HG03378 (cell line): ENCODE measurements around the gene IL36B.

Source experiments
- ATAC-seq: cut with Tn5 transposase; IDR thresholded peaks from one replicate; pipeline ENCODE4 v1.9.1; 2021; ENCODE audit warnings: mild to moderate bottlenecking, moderate library complexity; ENCODE audit not compliant: unreplicated experiment

Gene IL36B

DNA sequence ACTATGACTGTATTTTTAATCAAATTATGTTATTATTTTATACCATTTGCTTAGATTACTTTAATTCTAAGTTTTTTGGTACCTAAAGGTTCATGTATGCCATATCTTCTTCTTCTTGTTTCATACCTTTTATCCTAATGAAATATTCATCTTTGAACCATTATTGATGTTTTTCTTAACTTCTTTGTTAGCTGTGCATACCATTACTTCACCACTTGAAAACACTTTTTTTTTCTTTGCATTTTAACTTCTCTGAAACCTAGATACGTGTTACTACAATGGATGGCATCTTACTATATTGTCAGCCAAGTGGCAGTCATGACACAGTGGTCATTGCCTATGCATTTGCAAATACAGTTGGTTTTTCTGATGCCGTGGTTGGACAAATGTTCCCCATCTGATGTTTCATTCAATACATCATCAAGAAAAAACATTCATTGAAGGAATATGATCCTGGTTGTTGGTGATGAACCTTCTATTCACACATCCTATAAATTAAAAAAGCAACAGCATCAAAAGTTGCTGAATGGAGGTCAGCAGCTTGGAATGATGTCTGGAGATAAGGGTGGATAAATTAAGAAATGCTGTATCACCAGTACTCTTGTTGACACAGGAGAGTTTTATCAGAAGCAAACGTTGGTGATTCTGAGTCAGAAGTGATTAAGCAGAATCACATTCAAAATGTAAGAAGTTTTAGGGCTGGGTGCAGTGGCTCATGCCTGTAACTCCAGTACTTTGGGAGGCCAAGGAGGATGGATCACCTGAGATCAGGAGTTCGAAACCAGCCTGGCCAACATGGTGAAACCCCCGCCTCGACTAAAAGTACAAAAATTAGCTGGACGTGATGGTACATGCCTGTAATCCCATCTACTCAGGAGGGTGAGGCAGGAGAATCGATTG is 40.0 kb downstream of the IL36B start:
- ATAC-seq, result no peak

DNA sequence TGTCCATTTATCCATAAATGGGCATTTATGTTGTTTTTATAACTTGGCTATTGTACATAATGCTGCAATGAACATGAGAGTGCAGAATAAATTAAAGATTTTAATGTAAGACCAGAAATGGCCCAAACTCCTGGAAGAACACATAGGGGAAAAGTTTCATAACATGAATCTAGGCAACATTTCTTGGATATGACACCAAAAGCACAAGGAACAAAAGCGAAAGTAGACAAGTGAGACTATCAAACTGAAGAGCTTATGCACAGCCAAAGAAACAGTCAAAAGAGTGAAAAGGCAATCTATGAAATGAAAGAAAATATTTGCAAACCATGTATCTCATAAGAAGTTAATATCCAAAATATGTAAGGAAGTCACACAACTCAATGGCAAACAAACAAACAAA is 41.6 kb downstream of the IL36B start:
- no peak for ATAC-seq

GRCh38 chr2:113010088-113010487 is 42.6 kb downstream of the IL36B start:
- no peak for ATAC-seq

GRCh38 chr2:113009622-113010021 is 43.0 kb downstream of the IL36B start:
- ATAC-seq, result no peak

GRCh38 chr2:113007250-113007649 is 45.4 kb downstream of the IL36B start:
- no peak for ATAC-seq

DNA sequence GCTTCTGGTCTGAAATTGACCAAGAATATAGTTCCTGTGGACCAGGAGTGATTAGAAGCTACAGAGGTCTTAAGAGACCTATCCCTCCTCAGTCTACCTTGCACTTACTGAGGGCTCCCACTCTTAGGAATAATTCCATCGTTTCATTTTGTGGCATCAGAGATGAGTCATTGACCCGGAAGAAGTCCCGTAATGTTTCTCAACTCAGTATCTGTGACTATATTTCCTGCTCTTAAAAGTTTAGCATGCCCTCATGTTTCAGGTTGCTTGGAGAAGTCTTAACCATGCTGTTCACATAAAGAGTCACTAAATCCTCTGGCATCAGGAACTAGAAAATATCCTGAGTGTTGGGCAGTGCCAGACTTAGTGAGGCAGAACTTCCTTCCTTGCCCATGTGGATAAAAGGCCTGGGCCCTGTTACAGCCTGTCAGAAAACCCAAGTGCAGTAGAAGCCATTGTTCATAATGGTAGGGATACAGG is 47.6 kb downstream of the IL36B start, which contains the start of gene IL36A:
Gene IL36A, plus strand, starts transcription at position 430 of the 480 bp plus-strand sequence. CDS start 413 bp downstream, outside the sequence.
- ATAC-seq, result no peak

GRCh38 chr2:113002677-113003076 is 50.0 kb downstream of the IL36B start:
- no peak for ATAC-seq

GRCh38 chr2:113000436-113000835 is 52.2 kb downstream of the IL36B start:
- no peak for ATAC-seq

GRCh38 chr2:112997151-112997550 is 55.5 kb downstream of the IL36B start:
- no peak for ATAC-seq

DNA sequence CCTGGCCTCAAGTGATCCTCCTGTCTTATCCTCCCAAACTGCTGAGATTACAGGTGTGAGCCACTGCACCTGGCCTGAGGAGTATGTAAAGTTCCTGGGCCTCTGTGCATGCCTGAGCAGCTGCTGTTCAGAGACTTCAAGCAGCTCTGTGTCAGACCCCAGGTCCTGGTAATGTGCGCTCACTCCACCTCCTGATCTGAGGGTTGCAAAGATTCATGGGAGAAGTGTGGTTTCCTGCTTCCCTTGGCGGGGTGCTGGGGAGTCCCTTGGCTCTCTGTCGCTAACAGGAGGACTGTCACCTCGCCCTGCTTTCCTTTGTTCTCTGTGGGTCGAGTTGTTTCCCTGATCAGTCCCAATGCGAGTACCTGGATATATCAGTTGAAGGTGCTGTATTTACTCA is 56.0 kb downstream of the IL36B start:
- ATAC-seq, result no peak

GRCh38 chr2:112995346-112995920 is 57.2 kb downstream of the IL36B start:
- ATAC-seq, result no peak

- no peak for ATAC-seq
These were observed 58.0 kb downstream of the IL36B start for GRCh38 chr2:112994648-112995047.

DNA sequence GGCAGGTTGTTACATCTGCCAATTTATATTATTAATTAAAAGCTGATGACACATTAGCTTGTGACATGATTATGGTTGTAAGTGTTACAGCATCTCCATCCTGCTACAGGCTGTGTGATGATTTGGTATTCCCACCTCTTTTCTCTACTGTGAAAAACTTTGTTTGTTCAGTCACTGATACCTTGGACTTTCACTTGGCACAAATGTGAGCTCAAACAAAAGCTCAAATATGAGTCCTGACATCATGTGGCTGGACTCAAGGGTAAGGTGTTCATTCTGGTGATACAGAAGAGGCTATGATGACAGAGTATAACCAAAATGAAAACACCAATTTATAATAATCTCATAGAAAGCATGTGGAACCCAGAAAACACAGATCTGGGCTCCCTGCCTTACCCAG is 58.8 kb downstream of the IL36B start:
- ATAC-seq, result no peak

DNA sequence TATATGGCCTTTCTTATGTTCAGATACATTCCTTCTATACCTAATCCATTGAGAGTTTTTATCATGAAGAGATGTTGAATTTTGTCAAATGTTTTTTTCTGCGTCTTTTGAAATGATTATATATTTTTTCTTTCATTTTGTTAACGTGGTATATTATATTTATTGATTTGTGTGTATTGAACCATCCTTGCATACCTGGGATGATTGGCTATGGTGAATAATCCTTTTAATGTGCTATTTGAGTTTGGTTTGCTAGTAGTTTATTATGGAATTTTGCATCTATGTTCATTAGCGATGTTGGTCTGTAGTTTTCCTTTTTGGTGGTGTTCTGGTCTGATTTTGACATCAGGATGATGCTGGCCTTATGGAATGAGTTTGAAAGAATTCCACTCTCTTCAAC is 63.1 kb downstream of the IL36B start:
- ATAC-seq, result no peak

- ATAC-seq, result no peak
These were observed 67.6 kb downstream of the IL36B start for GRCh38 chr2:112985090-112985489.

- no peak for ATAC-seq
These were observed 72.1 kb downstream of the IL36B start for GRCh38 chr2:112980537-112980936.

DNA sequence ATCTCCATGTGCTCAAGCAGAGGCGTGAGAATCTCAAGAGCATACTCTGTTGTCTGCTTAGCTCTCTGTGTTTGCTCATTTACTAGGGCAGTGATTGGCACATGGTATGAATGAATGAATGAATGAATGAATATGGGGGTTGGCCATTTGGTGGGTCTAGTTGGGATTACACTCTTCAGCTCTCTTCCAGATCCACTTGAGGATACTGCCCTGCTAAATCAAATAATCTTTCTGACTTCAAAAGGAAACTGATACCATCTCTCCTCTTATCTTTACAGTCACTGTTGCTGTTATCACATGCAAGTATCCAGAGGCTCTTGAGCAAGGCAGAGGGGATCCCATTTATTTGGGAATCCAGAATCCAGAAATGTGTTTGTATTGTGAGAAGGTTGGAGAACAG is 72.9 kb downstream of the IL36B start:
- ATAC-seq, result no peak

- ATAC-seq, result no peak
These were observed 75.1 kb downstream of the IL36B start, which contains the start of gene IL36G for GRCh38 chr2:112977559-112978056. TSS of gene IL36G (plus strand) at chr2:112978006. CDS start at chr2:112978639, 633 bp downstream.
